ENCODE data around the gene PARD3B.

PARD3B gene

DNA sequence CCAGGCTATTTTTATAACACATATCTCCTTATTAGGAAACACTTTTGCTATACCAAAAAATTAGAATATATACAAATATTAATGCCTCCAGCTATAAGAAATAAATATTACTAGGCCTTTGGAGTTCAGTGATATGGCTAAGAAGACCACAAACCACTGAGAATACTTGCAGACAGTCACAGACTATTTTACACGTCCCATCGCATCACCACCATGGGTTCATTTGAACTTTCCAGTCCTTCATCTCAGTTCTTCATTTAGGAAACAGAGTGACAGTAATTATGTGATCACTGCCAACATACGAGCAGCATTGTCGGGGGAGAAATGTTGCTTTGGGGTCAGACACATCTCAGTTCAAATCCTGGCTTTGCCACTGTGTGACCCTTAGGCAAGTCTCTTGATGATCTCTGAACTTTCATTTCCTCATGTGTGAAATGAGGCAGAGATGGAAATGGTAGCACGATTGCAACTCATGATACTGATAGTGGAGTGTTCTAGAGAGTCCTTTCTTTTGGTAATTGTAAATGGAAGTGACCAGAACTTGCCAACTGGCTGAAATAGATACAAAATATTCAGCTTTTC lies 998.1 kb downstream of the PARD3B start:
- TF ChIP-seq GATA1 (IDR thresholded peaks at IDR 0.05; ENCODE audit: low read depth, low read length): no peak
- TF ChIP-seq POLR2A (IDR thresholded peaks at IDR 0.05; ENCODE audit: low read length): no peak

DNA sequence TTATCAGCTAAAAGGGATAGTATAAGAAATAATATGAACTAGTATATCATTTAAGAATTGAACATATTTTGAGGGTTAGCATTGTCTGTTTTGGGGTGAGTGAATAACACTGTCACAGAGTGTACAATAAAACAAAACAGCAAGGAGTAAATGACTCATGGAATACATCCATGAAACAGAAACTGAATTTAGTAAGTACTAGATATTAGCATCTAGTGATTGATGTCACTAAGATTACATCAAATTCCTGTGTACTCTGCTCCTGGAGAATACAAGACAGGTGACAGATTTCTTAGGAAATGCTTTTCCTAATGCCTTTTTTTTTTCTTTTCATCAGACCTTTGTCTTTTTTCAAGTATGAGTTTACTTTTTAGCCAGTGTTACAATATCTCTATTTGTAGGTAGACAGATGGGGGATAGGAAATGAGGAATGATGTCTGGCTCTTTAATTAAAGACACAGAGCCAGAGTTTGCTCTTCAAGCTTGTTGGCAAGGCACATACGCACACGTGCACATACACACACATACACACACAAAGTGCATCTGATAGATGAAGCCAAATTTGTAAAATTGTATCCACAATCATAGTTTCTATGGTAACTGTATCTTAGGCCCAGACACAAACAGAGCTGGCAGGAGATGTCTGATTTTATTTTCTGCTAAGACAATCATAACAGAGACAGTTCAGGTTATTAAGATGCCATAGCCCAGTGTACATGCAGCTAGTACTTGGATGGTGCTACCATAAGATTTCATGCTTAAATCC lies 998.8 kb downstream of the PARD3B start:
- DNase-seq: no peak
- TF ChIP-seq POLR2A (IDR thresholded peaks at IDR 0.05; ENCODE audit: low read length) (no peak), GATA1 (IDR thresholded peaks at IDR 0.05; ENCODE audit: low read depth, low read length) (no peak)

More for the DNA sequence above, 998.1 kb downstream of the PARD3B start:
- no peak for DNase-seq

DNA sequence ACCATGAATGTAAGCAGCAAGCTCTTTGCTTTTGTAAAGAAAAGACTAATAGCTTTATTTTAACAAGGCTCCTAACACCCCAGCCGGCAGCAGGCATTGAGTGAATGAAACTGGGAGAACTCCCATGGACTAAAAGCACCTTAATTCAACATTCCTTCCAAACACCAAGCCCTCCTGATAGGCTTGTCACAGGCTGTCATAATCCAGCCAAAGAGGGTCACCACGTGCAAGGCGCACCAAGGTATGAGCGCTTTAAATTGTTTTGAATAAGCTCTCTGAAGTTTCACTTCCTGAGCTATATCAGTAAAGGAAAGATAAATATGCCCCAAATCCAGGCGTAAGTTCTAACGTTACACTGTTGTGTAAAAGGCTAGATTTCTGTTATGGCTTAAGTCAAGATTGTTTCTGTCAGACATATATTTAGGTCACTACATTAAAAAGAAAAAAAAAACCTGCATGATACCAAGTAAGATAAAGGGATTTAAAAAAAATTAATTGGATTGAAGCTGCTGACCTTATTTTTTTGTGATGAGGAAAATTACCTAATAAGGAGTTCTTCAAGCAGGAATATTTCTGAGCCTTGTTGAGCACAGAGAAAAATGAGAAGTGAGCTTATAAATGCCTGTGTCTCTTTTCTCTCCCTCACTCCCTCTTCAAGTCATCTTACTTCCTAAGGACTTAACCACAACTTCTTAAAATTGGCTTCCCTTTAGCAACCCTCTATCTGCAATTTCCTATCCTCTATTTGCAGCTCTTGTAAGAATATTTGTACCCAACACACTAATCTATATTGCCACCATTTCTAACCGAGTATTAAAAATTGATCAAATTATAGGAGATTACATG lies 1000.9 kb downstream of the PARD3B start:
- no peak for TF ChIP-seq GATA1 (IDR thresholded peaks at IDR 0.05; ENCODE audit: low read depth, low read length)

DNA sequence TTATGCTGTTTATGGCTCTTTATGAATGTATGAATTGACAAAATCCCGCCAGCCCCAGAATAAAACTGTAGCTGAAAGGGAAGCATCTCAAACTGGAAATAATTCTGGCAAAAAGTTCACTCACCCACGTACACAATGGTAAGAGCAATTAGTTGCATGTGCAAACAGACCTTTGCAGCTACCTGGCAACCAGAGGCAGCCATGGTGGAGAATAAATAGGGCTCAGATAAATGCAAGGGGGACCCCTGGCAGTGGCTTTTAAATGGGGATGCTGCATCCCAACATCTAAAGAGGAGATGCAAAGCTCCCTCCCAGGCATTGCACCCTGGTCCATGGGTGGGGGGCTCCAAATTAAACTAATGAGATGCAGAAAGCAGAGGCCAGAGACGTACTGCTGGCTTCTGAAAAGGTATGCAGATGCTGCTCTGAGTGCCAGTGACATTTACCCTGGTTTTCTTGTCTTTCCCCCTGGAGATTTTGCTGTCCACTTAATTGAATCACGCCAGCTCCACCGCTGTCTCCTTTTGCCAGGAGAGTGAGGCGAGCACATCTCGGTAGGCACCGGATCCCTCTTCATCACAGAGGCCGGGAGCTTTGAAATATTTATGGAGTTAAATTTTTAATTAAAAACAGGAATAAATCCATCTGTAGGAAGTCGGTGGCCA lies 1010.4 kb downstream of the PARD3B start:
- no peak for TF ChIP-seq GATA1 (IDR thresholded peaks at IDR 0.05; ENCODE audit: low read depth, low read length)
- TF ChIP-seq POLR2A (IDR thresholded peaks at IDR 0.05; ENCODE audit: low read length): no peak
- no peak for DNase-seq

More for the DNA sequence above, 1000.9 kb downstream of the PARD3B start:
- no peak for DNase-seq

DNA sequence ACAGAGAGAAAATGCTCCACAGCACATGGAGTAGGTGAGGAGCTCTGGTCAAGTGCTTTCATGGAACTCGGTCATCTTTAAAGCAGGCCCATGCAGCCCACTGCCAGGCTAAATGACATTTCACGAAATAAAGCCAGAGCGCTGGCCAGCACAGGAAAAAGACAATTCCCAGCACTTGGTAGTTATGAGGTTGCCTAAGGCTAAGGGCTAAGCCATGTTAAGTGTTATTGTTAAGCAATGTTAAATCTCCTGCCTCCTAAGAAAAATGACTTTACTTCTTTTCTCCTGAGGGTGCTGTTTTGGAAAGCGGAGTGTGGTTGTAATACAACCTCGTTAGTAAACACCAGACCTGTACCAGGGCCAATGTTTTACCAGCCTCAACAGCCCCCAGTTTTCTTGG lies 1011.1 kb downstream of the PARD3B start:
- TF ChIP-seq GATA1 (IDR thresholded peaks at IDR 0.05; ENCODE audit: low read depth, low read length) (no peak), POLR2A (IDR thresholded peaks at IDR 0.05; ENCODE audit: low read length) (no peak)
- no peak for DNase-seq

DNA sequence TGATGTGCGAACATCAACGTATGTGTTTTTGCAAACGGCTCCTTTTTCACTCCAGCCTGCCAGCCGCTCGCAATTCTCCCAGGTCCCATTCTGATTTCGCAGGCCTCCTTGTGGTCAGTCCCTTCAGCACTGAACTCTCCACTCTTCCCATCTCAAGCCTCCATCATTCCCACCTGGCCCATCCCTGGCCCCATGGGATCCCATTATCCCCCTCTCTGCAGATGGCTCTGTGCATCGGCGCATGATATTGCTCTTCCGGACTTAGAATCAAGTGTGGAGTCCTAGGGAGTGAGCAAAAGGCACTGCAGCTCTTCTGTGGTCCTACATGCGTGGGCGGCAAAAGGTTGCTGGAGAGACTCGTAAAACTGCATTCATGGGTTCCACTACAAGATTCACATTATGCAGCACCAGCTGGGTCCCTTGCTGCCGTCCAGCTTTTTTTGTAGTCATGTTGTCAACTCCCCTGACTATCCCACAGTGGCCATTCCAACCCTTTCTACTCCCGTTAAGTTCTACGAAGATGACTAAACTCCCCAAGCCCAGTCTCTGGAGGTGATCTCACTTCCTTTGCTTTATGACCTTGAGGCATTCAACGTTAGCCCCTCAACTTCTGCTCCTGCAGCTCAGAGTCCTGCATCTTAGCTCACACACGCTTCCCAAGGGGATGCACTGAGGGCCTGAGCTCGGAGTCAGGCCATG lies 1011.7 kb downstream of the PARD3B start:
- TF ChIP-seq GATA1 (IDR thresholded peaks at IDR 0.05; ENCODE audit: low read depth, low read length) (no peak), POLR2A (IDR thresholded peaks at IDR 0.05; ENCODE audit: low read length) (no peak)
- DNase-seq: no peak

DNA sequence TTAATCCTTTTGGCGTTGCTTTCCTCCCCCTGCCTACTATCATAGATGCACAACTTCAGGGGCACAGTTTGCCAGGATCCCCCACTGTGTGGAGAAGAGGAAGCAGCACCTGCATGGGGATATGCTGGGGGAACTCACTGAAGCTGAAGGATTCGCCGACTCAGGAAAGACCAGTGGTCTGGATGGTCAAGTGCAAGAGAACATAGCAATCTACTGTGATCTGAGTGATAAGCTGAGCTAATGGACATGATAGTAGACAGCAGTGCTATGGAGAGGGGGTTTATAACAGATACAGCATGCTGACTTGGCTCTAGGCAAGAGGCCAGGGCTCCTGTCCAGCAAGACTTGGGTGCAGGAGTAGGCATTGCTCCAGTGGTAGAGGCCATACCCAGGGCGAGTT lies 1012.6 kb downstream of the PARD3B start:
- no peak for DNase-seq
- no peak for TF ChIP-seq POLR2A (IDR thresholded peaks at IDR 0.05; ENCODE audit: low read length)
- TF ChIP-seq GATA1 (IDR thresholded peaks at IDR 0.05; ENCODE audit: low read depth, low read length): no peak

DNA sequence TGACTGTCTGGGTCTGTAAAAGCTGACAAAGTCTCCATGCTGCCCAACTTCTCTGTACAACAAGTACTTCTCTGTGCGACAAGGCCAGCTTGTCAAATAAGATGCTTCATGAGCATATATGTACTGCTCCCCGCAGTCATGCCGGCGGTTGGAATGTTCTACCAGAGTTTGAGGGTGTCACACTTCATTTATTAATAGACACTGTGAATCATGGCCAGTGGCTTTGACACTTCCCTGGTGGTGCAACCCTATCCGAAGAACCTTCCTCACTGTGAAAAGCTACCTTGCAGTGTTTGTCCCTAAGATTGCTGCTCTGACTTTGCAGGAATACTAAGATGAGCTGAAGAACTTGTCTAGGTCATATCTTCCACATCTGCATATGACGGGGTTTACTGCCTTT lies 1016.2 kb downstream of the PARD3B start:
- TF ChIP-seq GATA1 (IDR thresholded peaks at IDR 0.05; ENCODE audit: low read depth, low read length) (no peak), POLR2A (IDR thresholded peaks at IDR 0.05; ENCODE audit: low read length) (no peak)
- no peak for DNase-seq

DNA sequence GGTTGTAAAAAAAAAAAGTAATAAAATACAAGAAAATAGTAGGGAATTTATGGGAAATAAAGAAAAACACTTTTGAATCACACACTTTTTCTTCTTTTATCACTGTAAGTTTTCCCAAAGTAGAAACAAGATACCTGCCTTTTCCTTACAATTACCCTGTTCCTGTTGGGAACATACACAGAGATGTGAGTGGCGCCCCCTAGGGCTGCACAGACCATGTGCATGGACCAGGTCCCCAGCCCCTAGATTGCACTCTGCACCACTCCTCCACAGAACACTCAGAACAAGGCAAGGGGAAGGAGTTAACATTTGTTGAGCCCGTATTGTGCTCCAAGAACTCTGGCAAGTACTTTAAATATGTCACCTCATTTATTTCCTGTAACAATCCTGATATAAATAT lies 1018.4 kb downstream of the PARD3B start:
- DNase-seq: peak; percentile 37 to 50
- TF ChIP-seq POLR2A (IDR thresholded peaks at IDR 0.05; ENCODE audit: low read length): no peak
- no peak for TF ChIP-seq GATA1 (IDR thresholded peaks at IDR 0.05; ENCODE audit: low read depth, low read length)

DNA sequence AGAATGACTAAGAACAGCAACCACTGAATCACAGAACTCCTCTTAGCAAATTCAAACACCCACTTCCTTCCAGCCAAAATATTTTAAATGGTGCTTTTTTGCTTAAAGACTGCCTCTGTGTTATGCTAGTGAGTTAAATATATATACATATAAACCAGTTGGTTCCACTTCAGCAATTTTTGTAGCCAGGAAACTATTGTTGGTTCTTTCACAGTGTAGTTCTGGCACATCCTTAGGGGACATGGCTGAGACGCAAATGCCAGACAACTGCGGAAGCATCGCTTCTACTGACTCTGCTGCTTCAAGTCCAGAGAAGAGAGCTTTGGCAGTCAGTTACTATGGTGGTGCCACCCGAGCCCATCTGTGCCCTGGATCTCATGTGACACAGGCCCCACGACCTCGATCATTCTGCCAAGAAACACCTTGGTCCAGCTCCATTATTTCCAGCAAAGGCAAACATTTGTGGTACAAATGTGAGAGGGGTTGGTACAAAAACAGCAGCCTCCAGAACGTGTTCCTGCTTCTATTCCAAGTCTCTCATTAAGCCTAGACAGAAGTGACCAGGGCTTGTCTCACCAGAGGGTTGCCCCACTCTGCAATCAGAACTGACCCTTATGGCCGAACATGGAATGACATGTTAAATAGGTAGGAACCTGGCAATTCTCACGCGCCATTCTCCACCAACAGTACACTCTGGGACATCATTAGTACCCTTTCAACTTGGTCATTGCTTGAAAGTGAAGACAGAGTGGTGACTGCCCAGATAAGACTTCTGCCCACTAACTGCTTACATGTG lies 1019.3 kb downstream of the PARD3B start:
- TF ChIP-seq GATA1 (IDR thresholded peaks at IDR 0.05; ENCODE audit: low read depth, low read length) (no peak), POLR2A (IDR thresholded peaks at IDR 0.05; ENCODE audit: low read length) (no peak)
- no peak for DNase-seq

DNA sequence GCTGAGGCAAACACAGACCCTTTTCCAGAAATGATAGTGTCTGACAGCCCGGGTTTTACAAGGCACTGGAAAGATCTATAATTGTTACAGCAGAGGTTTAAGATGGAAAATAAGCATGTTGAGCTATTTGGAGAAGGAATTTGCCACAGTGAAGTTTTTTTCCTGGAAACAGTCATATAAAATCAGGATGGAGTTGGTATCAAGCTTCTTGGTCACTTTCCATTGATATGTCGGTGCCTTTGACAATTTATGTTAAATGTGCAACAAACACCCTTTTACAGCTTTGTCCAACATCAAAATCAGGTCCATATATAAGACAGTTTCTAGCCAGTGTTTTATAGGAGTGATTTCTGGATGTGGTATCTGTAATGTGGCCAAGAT lies 1019.9 kb downstream of the PARD3B start:
- DNase-seq: no peak
- TF ChIP-seq POLR2A (IDR thresholded peaks at IDR 0.05; ENCODE audit: low read length) (no peak), GATA1 (IDR thresholded peaks at IDR 0.05; ENCODE audit: low read depth, low read length) (no peak)

DNA sequence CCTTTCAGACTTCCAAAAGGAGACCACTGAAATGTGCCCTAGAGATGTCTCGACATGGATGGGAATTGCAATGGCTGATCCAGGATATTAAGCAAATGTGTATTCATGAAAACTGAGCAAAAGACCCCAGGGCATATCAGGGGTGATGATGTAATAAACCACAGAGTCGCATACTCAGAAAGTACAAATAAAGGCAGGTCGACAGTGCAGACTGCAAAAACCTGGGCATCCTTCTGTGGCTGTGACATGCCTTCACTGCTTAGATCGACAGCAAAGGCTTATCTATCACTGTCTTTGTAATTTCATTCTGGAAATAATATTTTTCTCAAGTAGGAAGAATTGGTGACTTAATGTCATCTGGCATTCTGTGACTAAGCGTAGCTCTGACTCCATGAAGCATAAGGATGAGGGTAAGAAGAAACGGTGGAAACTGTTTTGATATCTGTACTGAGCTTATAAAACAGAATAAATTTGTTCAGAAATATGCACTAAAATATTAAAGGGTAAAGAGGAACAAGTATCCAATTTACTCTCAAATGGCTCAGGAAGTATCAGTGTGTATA lies 1021.4 kb downstream of the PARD3B start:
- TF ChIP-seq POLR2A (IDR thresholded peaks at IDR 0.05; ENCODE audit: low read length) (no peak), GATA1 (IDR thresholded peaks at IDR 0.05; ENCODE audit: low read depth, low read length) (no peak)
- DNase-seq: no peak

Measured in erythroblast (primary cell).